IgD-negative memory B cell (primary cell): ENCODE measurements around the gene PRKD1. TPM values are rescaled to one million over a fixed set of nuclear protein-coding genes. Genes with fewer than 3 reads are reported as not detected.
"Not testable (repeated sequence)": the region's sequence is repeated elsewhere in the genome, so short reads cannot be mapped to it uniquely, and the experiment has no call there.

ENCODE experiments used
- H3K27ac Mint-ChIP-seq, 3 donors: one replicate each; pipeline ENCODE4 v1.8.0; 2020 to 2022; ENCODE audit warnings: mild to moderate bottlenecking in 3 of 3, mixed read lengths in 3 of 3, moderate library complexity in 1 of 3
- H3K27me3 Mint-ChIP-seq: one replicate; pipeline ENCODE4 v1.8.0; 2021; ENCODE audit warnings: mixed read lengths
- H3K36me3 Mint-ChIP-seq: one replicate; pipeline ENCODE4 v1.8.0; 2020; ENCODE audit warnings: mild to moderate bottlenecking, mixed read lengths
- H3K4me1 Mint-ChIP-seq, 3 donors: one replicate each; pipeline ENCODE4 v1.8.0; 2020 to 2022; ENCODE audit warnings: mixed read lengths in 3 of 3, mild to moderate bottlenecking in 1 of 3
- H3K4me3 Mint-ChIP-seq, 4 donors: one replicate each; pipeline ENCODE4 v1.8.0; 2020 to 2022; ENCODE audit warnings: mild to moderate bottlenecking in 4 of 4, mixed read lengths in 4 of 4, moderate library complexity in 3 of 4
- H3K9me3 Mint-ChIP-seq, 3 donors: one replicate each; pipeline ENCODE4 v1.8.0; 2020 to 2021; ENCODE audit warnings: mixed read lengths in 3 of 3, mild to moderate bottlenecking in 1 of 3
- polyA plus RNA-seq: library from polyadenylated mRNA; unstranded; fragments of 300-500 nt; fragmentation: Illumina TruSeq; gene quantifications from one replicate; pipeline ENCODE4 v1.2.3, GENCODE V29; 2021

The PRKD1 gene
- polyA plus RNA-seq, 1 donor from 2014 or later: 1.0 TPM

GRCh38 chr14:29689597-29689996 is 238.1 kb downstream of the PRKD1 start:
- not testable (repeated sequence) for H3K4me1 Mint-ChIP-seq, H3K36me3 Mint-ChIP-seq, H3K27me3 Mint-ChIP-seq, H3K9me3 Mint-ChIP-seq, H3K27ac Mint-ChIP-seq, H3K4me3 Mint-ChIP-seq

DNA sequence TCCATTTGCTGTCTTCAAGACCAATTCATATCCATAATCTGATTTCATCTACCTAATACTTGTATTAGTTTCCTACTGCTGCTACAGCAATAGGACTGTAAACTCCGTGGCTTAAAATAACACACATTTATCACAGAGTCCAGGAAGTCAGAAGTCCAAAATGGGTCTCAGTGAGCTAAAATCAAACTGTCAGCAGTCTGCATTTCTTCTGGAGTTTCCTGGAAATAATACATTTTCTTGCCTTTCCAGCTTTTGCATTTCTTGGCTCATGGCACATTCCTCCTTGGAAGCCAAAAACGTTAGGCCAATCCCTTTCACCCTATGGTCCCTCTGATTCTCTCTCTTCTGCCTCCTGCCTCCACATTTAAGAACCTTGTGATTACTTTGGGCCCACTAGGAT is 239.8 kb downstream of the PRKD1 start:
- Mint-ChIP-seq H3K27ac (no peak overlapping the region), H3K4me1 (no peaks in the 10 kb centered on the region), H3K36me3 (peaks cover 1% of the 10 kb centered on the region), H3K27me3 (no peaks in the 10 kb centered on the region), H3K4me3 (no peak overlapping the region), H3K9me3 (peaks cover 3 to 10% (median 6%) of the 10 kb centered on the region in 3 donors)

- peaks cover 1% of the 10 kb centered on the region for H3K36me3 Mint-ChIP-seq
- no peaks in the 10 kb centered on the region for H3K4me1 Mint-ChIP-seq
- H3K27ac Mint-ChIP-seq: no peak overlapping the region
- no peak overlapping the region for H3K4me3 Mint-ChIP-seq
- H3K9me3 Mint-ChIP-seq: peaks cover 4 to 10% (median 6%) of the 10 kb centered on the region in 3 donors
- H3K27me3 Mint-ChIP-seq: no peaks in the 10 kb centered on the region
Measured at GRCh38 chr14:29687071-29687765, 240.4 kb downstream of the PRKD1 start.

GRCh38 chr14:29684926-29685325 is 242.7 kb downstream of the PRKD1 start:
- Mint-ChIP-seq H3K9me3 (peaks cover 0 to 4% (median 2%) of the 10 kb centered on the region in 3 donors), H3K36me3 (peaks cover 1% of the 10 kb centered on the region), H3K27me3 (no peaks in the 10 kb centered on the region), H3K27ac (no peak overlapping the region), H3K4me1 (peaks cover 0 to 2% (median 0%) of the 10 kb centered on the region in 3 donors), H3K4me3 (no peak overlapping the region)

GRCh38 chr14:29682789-29683188 is 244.9 kb downstream of the PRKD1 start:
- Mint-ChIP-seq H3K4me1 (peaks cover 0 to 2% (median 0%) of the 10 kb centered on the region in 3 donors), H3K36me3 (peaks cover 1% of the 10 kb centered on the region), H3K27me3 (no peaks in the 10 kb centered on the region), H3K9me3 (peaks cover 0 to 2% (median 0%) of the 10 kb centered on the region in 3 donors), H3K4me3 (no peak overlapping the region), H3K27ac (no peak overlapping the region)

DNA sequence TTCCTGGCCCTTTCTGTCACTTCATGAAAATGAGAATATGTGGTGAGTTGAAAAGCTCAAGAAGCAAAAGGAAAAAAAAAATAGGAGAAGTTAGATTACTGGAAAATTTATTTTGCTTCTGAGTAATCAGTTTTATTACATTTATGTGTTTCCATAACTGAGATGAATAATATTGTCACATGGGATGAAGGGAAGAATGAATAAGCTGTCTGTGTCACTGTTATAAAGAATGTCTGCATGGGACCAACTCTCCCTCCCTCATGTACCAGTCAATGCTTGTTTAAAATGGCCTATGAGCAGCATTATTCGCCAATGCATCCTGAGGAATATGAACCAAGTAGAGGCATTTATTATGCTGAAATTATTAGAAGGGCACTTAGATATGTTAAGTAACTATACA is 246.3 kb downstream of the PRKD1 start:
- H3K4me1 Mint-ChIP-seq: peaks cover 0 to 2% (median 0%) of the 10 kb centered on the region in 3 donors
- H3K4me3 Mint-ChIP-seq: no peak overlapping the region
- peaks cover 0 to 2% (median 0%) of the 10 kb centered on the region in 3 donors for H3K9me3 Mint-ChIP-seq
- H3K27me3 Mint-ChIP-seq: no peaks in the 10 kb centered on the region
- H3K27ac Mint-ChIP-seq: no peak overlapping the region
- peaks cover 1% of the 10 kb centered on the region for H3K36me3 Mint-ChIP-seq

DNA sequence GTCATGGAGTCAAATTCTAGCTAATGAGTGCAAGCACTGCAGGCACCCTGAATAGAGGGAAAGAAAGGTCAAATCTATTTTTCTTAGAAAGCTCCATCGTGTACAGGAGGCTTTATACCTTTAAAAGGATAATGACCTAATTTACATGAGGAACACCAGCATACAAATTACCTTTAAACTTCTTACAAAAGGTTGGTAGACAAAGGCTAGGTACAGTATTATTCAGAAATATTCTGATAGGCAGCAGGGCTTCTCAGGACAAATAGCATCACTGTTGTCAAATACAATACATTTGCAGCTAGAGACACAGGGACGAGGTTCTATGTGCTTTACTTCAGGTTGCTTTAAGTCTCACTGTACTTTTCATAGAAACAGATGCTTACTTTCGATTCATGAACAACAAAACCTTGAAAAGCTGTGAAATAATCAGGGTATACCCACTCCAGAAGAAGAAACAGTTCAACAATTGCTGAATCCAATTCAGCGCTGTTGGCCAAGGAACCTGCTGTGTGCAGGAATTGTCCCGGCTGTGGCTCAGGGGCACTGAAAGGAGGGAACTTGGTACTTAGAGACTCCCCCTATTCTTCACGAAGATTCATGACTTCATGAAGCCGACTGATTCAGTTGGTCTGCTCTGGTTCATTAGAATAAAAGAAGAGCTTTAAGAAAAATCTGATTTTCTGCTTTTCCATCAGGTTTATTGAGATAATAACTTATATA is 252.9 kb downstream of the PRKD1 start:
- no peaks in the 10 kb centered on the region for H3K36me3 Mint-ChIP-seq
- H3K4me3 Mint-ChIP-seq: no peak overlapping the region
- H3K27ac Mint-ChIP-seq: no peak overlapping the region
- H3K27me3 Mint-ChIP-seq: no peaks in the 10 kb centered on the region
- peaks cover 0 to 2% (median 0%) of the 10 kb centered on the region in 3 donors for H3K4me1 Mint-ChIP-seq
- H3K9me3 Mint-ChIP-seq: peaks cover 0 to 2% (median 1%) of the 10 kb centered on the region in 3 donors

GRCh38 chr14:29672831-29673230 is 254.8 kb downstream of the PRKD1 start:
- no peak overlapping the region for H3K27ac Mint-ChIP-seq
- H3K4me1 Mint-ChIP-seq: peaks cover 0 to 2% (median 0%) of the 10 kb centered on the region in 3 donors
- H3K36me3 Mint-ChIP-seq: no peaks in the 10 kb centered on the region
- H3K4me3 Mint-ChIP-seq: no peak overlapping the region
- H3K27me3 Mint-ChIP-seq: no peaks in the 10 kb centered on the region
- peaks cover 0 to 2% (median 1%) of the 10 kb centered on the region in 3 donors for H3K9me3 Mint-ChIP-seq

DNA sequence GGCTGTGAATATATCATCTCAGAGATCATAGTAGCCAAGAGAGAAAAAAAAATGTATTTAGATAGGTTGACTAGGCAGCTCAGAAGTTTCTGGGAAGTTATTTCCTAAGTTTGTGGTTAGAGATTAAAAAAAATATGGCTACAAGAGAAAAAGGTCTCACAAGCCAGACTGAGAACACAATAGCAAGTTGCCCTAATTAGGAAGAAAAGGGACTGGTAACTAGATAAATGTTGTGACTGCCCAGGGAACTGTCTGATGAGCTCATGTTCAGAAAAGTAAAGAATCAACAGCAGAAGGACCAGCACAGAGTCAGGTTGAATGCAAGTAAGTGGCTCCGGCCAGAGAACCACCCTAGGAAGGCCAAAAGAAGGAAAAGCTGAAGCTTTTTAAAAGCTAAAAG is 256.6 kb downstream of the PRKD1 start:
- H3K36me3 Mint-ChIP-seq: no peaks in the 10 kb centered on the region
- no peak overlapping the region for H3K27ac Mint-ChIP-seq
- H3K9me3 Mint-ChIP-seq: peaks cover 0 to 5% (median 1%) of the 10 kb centered on the region in 3 donors
- no peak overlapping the region for H3K4me3 Mint-ChIP-seq
- H3K4me1 Mint-ChIP-seq: peaks cover 0 to 2% (median 0%) of the 10 kb centered on the region in 3 donors
- H3K27me3 Mint-ChIP-seq: no peaks in the 10 kb centered on the region

GRCh38 chr14:29668201-29668600 is 259.4 kb downstream of the PRKD1 start:
- peaks cover 5 to 6% (median 5%) of the 10 kb centered on the region in 3 donors for H3K9me3 Mint-ChIP-seq
- peaks cover 2% of the 10 kb centered on the region for H3K36me3 Mint-ChIP-seq
- H3K27me3 Mint-ChIP-seq: no peaks in the 10 kb centered on the region
- peaks cover 0 to 1% (median 0%) of the 10 kb centered on the region in 3 donors for H3K4me1 Mint-ChIP-seq
- no peak overlapping the region for H3K4me3 Mint-ChIP-seq
- H3K27ac Mint-ChIP-seq: no peak overlapping the region

DNA sequence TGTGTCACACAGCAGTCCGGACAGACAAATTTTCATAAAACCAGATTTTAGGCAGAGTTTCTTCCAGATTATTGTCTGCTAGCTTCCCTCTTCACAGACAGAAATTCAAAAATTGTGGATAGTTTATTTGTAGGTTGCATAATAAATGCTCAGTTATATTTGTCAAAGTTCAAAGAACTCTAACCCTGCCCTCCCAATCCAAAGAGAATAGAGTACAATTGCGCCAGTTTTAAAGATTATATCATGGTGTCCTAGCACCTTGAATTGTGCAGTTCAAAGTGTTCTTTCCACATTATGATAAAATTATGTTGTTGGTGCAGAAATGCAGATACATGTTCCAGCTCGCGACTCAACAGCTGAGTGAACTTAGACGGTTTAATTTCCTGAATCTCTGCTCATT is 263.1 kb downstream of the PRKD1 start:
- no peak overlapping the region for H3K27ac Mint-ChIP-seq
- no peak overlapping the region for H3K4me3 Mint-ChIP-seq
- H3K9me3 Mint-ChIP-seq: peaks cover 3 to 6% (median 5%) of the 10 kb centered on the region in 3 donors
- peaks cover 0 to 1% (median 0%) of the 10 kb centered on the region in 3 donors for H3K4me1 Mint-ChIP-seq
- no peaks in the 10 kb centered on the region for H3K27me3 Mint-ChIP-seq
- peaks cover 2% of the 10 kb centered on the region for H3K36me3 Mint-ChIP-seq

GRCh38 chr14:29663281-29663801 is 264.3 kb downstream of the PRKD1 start:
- Mint-ChIP-seq H3K36me3 (peaks cover 2% of the 10 kb centered on the region), H3K27me3 (no peaks in the 10 kb centered on the region), H3K4me1 (peaks cover 0 to 1% (median 0%) of the 10 kb centered on the region in 3 donors), H3K4me3 (no peak overlapping the region), H3K9me3 (peaks cover 3 to 6% (median 5%) of the 10 kb centered on the region in 3 donors), H3K27ac (no peak overlapping the region)

- peaks cover 5% of the 10 kb centered on the region for H3K36me3 Mint-ChIP-seq
- H3K4me1 Mint-ChIP-seq: no peaks in the 10 kb centered on the region
- peaks cover 0 to 5% (median 0%) of the 10 kb centered on the region in 3 donors for H3K9me3 Mint-ChIP-seq
- H3K27ac Mint-ChIP-seq: no peak overlapping the region
- no peaks in the 10 kb centered on the region for H3K27me3 Mint-ChIP-seq
- no peak overlapping the region for H3K4me3 Mint-ChIP-seq
Measured at GRCh38 chr14:29654901-29655550, 272.6 kb downstream of the PRKD1 start.

DNA sequence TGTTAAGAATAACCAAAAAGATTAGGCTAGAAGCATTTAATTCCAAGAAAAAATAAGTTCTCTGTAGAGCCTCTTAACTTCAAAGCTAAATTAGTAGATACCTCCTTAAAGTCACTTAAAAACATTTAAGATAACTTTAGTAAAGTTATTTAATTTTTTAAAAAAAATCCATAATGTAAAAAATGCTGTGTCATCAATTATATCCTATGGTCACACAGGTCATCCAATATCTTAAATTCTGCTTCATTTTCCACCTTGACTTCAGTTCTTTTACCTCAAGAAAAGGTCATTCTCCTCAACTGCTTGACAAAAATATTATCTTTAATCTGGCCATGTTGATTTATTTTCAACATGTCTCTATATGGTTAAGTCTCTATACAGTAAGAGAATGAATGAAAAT is 274.3 kb downstream of the PRKD1 start:
- no peak overlapping the region for H3K27ac Mint-ChIP-seq
- H3K36me3 Mint-ChIP-seq: peaks cover 5% of the 10 kb centered on the region
- H3K9me3 Mint-ChIP-seq: peaks cover 0 to 14% (median 4%) of the 10 kb centered on the region in 3 donors
- no peaks in the 10 kb centered on the region for H3K4me1 Mint-ChIP-seq
- H3K27me3 Mint-ChIP-seq: no peaks in the 10 kb centered on the region
- no peak overlapping the region for H3K4me3 Mint-ChIP-seq

- no peaks in the 10 kb centered on the region for H3K27me3 Mint-ChIP-seq
- no peak overlapping the region for H3K4me3 Mint-ChIP-seq
- peaks cover 3 to 15% (median 7%) of the 10 kb centered on the region in 3 donors for H3K9me3 Mint-ChIP-seq
- no peak overlapping the region for H3K27ac Mint-ChIP-seq
- H3K4me1 Mint-ChIP-seq: no peaks in the 10 kb centered on the region
- peaks cover 4% of the 10 kb centered on the region for H3K36me3 Mint-ChIP-seq
Measured at GRCh38 chr14:29652571-29652970, 275.1 kb downstream of the PRKD1 start.
